KOPT-K1 (cell line): ENCODE measurements around the gene PPP1R13B.
"Not testable (repeated sequence)": the region's sequence is repeated elsewhere in the genome, so short reads cannot be mapped to it uniquely, and the experiment has no call there.

Source experiments
- H3K27ac ChIP-seq: fragments of 200-600 bp; sonication (generic); 2 replicates; pipeline ENCODE4 v1.5.1; 2016; ENCODE audit warnings: antibody characterized with exemption, mild to moderate bottlenecking, low read depth, low read length; ENCODE audit not compliant: poor library complexity, severe bottlenecking
- H3K36me3 ChIP-seq: fragments of 200-600 bp; sonication (generic); 2 replicates; pipeline ENCODE4 v1.5.1; 2017; ENCODE audit warnings: antibody characterized with exemption, mild to moderate bottlenecking, low read length, moderate library complexity; ENCODE audit not compliant: insufficient read depth
- H3K9me3 ChIP-seq: fragments of 200-600 bp; sonication (generic); 2 replicates; pipeline ENCODE4 v1.5.1; 2017; ENCODE audit warnings: antibody characterized with exemption, low read length, mild to moderate bottlenecking; ENCODE audit not compliant: insufficient read depth, poor library complexity, severe bottlenecking

Gene PPP1R13B

DNA sequence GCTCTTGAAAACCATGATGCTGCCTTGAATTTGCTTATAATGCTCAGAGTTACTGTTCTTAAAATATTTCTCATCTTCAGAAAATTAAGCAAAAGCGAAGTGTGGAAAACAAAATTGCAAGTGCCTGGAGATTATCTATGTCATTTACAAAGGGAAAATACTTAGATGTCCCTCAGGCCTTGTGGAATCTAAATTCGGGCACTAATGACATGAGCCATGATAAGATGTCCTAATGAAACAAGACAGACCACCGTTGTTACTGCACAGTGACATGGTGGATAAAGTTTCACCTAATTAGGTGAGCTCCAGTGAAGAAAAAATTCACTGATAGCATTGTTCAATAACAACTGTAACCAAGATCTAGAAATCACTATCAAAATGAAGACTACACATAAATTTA lies 30.4 kb downstream of the PPP1R13B start:
- Histone ChIP-seq H3K9me3 (no peaks in the 10 kb centered on the region), H3K36me3 (no peaks in the 10 kb centered on the region), H3K27ac (no peak overlapping the region)

DNA sequence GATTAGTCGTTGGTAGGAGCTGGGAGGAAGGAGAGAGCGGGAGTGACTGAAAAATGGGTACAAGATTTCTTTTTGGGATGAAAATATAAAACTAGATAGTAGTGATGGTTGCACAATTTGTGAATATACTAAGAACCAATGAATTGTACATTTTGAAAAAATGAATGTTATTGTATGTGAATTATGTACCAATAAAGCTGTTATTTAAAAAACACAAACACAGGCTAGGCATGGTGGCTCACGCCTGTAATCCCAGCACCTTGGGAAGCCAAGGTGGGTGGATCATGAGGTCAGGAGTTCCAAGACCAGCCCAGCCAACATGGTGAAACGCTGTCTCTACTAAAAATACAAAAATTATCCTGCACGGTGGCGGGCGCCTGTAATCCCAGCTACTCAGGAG lies 32.1 kb downstream of the PPP1R13B start:
- Histone ChIP-seq H3K9me3 (no peaks in the 10 kb centered on the region), H3K36me3 (no peaks in the 10 kb centered on the region), H3K27ac (no peak overlapping the region)

DNA sequence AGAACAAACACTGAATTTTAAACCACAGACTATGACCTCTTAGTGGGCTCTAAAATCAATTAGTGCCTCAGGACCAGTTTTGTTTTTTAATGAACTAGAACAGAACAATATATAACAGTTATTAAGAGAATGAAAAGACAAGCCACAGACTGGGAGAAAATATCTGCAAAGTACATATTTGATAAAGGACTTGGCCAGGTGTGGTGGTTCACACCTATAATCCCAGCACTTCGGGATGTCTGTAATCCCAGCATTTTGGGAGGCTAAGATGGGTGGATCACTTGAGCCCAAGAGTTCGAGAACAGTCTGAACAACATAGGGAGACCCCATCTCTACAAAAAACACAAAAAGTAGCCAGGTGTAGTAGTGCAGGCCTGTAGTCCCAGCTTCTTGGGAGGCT lies 36.2 kb downstream of the PPP1R13B start:
- Histone ChIP-seq H3K9me3 (no peaks in the 10 kb centered on the region), H3K36me3 (no peaks in the 10 kb centered on the region), H3K27ac (no peak overlapping the region)

DNA sequence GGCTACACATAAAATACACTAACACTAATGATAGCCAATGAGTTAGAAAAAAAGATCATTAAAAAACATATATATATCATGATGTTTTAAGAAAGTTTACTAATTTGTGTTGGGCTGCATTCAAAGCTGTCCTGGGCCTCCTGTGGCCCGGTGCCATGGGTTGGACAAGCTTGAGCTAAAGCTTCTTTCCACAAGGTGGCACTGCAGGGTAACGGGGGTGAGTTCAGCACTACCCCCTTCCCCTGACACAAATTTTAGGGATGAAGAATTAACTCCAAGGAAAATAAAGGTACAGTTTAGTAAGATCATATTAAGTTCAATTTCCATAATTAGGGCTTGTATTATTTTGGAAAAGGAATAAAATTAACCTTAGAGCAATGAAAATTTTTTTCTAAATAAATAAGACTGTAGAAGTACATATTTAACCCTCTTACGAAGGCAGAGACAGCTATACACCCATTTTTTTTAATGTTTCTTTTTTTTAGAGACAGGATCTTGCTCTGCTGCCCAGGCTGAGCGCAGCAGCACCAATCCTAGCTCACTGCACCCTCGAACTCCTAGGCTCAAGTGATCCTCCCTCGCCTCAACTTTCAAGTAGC lies 38.9 kb downstream of the PPP1R13B start:
- H3K27ac ChIP-seq: no peak overlapping the region

DNA sequence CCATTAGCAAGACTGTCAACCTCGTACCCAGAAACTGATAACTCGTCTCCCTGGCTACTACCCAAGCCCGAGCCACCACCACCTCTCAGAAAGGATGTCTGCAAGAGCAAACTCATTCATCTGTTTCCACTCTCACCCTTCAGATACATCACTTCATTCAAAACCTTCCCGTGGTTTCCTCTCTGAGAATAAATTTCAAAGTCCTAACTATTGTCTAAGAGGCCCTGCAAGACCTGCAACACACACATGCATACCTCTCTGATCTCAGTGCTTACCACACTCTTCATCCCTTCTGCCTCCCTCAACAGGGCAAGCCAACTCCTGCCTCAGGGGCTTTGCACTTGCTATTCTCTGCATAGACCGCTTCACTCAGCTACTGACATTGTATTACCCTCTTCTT lies 40.6 kb downstream of the PPP1R13B start:
- Histone ChIP-seq H3K9me3 (no peaks in the 10 kb centered on the region), H3K27ac (no peak overlapping the region), H3K36me3 (no peaks in the 10 kb centered on the region)

More for the DNA sequence above, 38.9 kb downstream of the PPP1R13B start:
- Histone ChIP-seq H3K36me3 (no peaks in the 10 kb centered on the region), H3K9me3 (no peaks in the 10 kb centered on the region)

DNA sequence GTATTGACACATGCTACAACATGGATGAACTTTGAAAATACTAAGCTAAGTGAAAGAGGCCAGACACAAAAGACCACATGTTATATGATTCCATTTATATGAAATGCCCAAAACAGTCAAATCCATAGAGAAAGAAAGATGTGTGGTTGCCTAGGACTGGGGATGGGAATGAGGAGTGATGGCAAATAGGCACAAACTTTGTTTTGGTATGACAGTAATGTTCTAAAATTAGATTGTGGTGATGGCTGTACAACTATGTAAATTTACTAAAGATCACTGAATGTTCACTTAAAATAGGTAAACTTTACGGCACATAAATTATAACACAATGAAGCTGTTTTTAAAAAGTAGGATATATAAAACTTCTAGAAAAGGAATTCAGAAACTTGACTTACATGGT lies 41.7 kb downstream of the PPP1R13B start:
- H3K27ac ChIP-seq: no peak overlapping the region
- no peaks in the 10 kb centered on the region for H3K9me3 ChIP-seq
- H3K36me3 ChIP-seq: no peaks in the 10 kb centered on the region

DNA sequence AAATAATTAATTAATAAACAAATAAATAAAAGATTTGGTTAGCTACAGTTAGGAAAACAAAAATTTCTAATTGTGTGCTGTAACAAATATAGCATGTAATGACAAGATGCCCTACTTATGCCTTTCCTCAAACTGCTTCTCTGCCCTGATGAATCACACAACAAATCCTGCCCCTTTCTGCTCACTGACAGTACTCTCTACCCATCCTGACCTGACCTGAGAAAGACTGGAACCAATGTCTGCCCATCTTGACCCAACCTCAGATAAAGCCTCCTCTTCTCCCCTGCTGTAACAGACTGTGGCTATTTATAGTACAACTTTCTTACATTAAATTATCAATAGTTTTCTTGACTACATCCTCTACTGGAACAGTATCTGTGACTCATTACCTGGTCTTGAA lies 43.7 kb downstream of the PPP1R13B start:
- no peak overlapping the region for H3K27ac ChIP-seq
- H3K9me3 ChIP-seq: no peaks in the 10 kb centered on the region
- no peaks in the 10 kb centered on the region for H3K36me3 ChIP-seq

DNA sequence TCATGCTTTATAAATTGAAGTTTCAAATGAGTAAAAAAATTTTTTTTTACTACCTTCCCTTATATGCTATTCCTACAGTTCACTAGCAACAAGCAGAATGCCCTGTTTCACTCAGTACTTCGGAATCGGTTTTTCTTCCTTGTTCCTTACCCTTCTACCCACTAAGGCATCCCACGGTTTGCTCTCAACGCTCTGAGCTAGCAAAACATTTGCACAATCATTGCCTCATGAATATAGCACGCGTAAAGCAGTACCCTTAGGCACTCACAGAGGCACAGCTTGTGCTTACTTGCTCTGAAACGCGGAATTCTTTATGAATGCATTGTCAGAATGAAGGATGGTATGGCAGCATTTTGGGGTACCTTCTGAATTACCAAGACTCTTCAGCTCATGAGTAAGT lies 45.0 kb downstream of the PPP1R13B start:
- Histone ChIP-seq H3K27ac (no peak overlapping the region), H3K36me3 (no peaks in the 10 kb centered on the region), H3K9me3 (no peaks in the 10 kb centered on the region)

DNA sequence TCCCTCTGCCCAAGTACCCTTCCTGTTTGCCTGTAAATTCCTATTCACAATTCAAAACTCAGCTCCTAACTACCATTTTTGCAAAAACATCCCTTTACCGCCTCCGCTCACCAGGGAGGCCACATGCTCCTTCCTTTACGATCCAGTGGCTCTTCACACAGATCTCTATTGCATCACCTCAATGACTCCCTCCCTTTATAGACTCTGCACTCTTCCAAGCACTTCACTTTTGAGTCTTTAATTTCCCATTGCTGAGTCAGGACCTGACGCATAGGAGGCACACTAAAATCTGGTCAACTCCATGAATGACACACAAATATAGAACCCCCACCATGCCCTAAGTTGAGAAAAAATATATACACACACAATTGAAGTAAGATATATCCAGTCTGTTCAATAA lies 45.9 kb downstream of the PPP1R13B start:
- Histone ChIP-seq H3K9me3 (no peaks in the 10 kb centered on the region), H3K36me3 (no peaks in the 10 kb centered on the region), H3K27ac (no peak overlapping the region)

DNA sequence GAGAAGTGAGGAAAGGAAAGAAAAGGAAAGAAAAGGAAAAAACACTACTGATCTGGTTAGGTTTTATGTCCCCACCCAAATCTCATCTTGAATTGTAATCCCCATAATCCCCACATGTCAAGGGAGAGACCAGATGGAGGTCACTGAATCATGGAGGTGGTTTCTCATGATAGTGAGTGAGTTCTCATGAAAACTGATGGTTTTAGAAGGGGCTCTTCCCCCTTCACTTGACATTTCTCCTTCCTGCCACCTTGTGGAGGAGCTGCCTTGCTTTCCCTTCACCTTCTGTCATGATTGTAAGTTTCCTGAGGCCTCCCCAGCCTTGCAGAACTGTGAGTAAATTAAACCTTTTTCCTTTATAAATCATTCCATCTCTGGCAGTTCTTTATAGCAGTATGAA lies 54.2 kb downstream of the PPP1R13B start:
- H3K27ac ChIP-seq, H3K36me3 ChIP-seq, H3K9me3 ChIP-seq: not testable (repeated sequence)

DNA sequence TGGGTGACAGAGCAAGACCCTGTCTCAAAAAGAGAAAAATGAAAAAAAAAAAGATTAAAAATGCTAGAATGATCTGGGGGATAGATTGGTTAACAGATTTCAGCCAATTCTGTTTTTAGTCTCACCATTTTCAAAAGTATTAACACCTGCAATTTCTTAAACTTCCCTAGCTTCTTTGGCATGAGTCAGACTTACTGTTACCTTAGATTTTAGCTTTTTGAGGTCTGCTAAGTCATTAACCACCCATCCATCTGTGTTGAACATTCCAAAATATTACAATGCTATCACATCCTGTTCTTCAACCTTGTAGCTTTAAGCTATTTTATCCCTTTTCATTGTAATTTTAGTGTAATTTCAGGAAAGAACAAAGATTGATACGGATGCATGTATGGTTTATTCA lies 59.3 kb downstream of the PPP1R13B start:
- no peak overlapping the region for H3K27ac ChIP-seq
- H3K36me3 ChIP-seq: no peaks in the 10 kb centered on the region
- H3K9me3 ChIP-seq: no peaks in the 10 kb centered on the region

DNA sequence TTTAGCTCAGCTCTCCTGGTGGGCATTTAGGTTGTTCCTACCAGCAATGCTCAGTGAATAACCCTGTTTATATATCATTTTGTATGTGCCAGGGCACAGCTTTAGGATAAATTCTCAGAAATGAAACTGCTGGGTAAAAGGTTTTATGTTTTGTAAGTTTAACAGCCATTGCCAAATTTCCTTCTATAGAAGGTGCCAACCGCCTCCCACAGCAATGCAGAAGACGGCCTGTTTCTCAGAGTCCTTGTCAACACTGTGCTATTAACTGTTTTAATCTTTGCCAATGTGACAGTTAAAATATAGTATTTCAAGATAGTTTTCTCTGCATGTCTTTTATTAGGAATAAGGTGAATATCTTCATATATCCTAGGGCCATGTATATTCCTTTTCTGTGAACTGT lies 65.0 kb downstream of the PPP1R13B start:
- no peak overlapping the region for H3K27ac ChIP-seq
- no peaks in the 10 kb centered on the region for H3K9me3 ChIP-seq
- no peaks in the 10 kb centered on the region for H3K36me3 ChIP-seq

DNA sequence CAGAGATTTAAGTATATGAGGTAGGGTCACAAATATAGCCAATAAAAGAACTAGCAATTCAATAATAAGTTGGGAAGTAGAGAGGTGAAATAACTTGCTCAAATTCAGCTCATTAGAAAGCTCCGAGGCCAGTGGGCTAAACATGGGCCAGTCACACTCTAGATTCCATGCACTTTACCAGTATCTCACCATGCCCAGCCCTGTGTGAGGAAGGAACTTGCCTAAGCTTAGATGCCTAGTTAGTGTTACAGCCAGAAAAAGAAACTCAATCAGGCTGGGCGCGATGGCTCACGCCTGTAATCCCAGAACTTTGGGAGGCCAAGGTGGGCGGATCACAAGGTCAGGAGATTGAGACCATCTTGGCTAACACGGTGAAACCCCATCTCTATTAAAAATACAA lies 71.1 kb downstream of the PPP1R13B start:
- not testable (repeated sequence) for H3K9me3 ChIP-seq, H3K27ac ChIP-seq, H3K36me3 ChIP-seq

DNA sequence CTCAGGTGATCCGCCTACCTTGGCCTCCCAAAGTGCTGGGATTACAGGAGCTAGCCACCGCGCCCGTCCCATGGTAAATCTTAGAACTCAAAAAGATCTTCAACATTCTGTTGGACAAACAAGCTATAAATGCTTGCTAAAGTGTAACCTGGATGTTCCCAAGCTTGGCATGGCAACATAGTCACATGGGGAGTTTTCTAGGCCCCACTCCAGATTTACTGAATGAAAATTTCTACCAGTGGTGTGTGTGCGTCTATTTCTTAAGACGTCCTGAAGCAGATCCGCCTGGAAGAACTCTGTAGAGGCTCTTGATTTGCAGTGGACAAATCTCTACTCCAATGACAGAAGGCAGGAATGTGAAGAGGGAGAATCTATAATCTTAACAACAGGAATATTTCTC lies 71.9 kb downstream of the PPP1R13B start:
- no peaks in the 10 kb centered on the region for H3K36me3 ChIP-seq
- no peak overlapping the region for H3K27ac ChIP-seq
- H3K9me3 ChIP-seq: peaks cover 8% of the 10 kb centered on the region

DNA sequence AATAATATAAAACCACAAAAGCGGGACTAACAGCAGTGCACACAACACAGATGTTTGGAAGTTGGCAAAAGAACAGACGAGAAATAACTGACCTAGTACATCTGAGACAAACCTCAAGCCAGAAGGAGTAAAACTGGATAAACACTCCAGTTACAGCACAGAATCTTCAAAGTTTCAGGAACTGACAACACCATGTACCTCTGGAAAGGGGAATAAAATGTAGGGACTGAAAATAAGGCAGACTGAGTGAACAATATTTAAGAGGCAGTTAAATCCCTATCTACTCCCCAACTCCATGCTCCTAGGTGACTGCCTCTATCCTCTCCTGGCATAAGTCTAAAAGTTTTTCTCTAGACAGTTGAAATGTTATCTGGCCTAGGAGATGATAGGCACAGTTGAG lies 73.9 kb downstream of the PPP1R13B start:
- no peak overlapping the region for H3K27ac ChIP-seq
- H3K9me3 ChIP-seq: peaks cover 8% of the 10 kb centered on the region
- H3K36me3 ChIP-seq: no peaks in the 10 kb centered on the region

DNA sequence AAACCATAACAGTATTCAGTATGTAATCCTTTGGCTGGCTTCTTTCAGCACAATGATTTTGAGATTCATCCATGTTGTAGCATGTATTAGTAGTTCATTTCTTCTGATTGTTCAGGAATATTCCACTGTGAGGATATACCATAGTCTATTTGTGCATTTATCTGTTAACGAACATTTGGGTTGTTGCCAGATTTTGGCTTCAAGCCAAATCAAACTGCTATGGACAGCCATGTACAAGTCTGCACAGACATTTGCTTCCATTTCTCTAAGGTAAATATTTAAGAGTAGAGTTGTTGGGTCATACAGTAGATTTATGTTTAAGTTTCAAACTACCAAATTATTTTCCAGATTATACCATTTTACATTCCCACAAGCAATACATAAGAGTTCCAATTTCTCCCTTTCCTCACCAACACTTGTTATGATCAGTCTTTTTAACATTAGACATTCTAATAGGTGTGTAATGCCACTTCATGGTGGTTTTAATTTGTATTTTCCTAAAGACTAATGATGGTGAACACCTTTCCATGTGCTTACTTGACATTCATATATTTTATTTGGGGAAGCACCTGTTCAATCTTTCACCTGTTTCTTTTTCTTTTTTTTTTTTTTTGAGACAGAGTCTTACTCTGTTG lies 75.2 kb downstream of the PPP1R13B start:
- H3K27ac ChIP-seq: no peak overlapping the region
- peaks cover 8% of the 10 kb centered on the region for H3K9me3 ChIP-seq
- H3K36me3 ChIP-seq: no peaks in the 10 kb centered on the region
